NB4 (cell line): ENCODE results near the gene IDI2.

Source experiments
- DNase-seq: peaks from one replicate; pipeline ENCODE4 v3.0.0; 2010; ENCODE audit warnings: low read depth
- H3K4me3 ChIP-seq: one replicate; pipeline ENCODE4 v1.5.1; 2011; ENCODE audit warnings: mild to moderate bottlenecking, low read depth, low read length, moderate library complexity
- MYC ChIP-seq: IDR thresholded peaks from 2 replicates; pipeline ENCODE4 v1.6.1; 2011; ENCODE audit warnings: low read depth, low read length
- POLR2A ChIP-seq: IDR thresholded peaks from 2 replicates; pipeline ENCODE4 v1.6.1; 2011; ENCODE audit warnings: mild to moderate bottlenecking; ENCODE audit not compliant: insufficient read length; ENCODE audit errors: extremely low read depth
- TF ChIP-seq, protein P1 (sequence below): IDR thresholded peaks from one replicate; pipeline ENCODE4 v1.5.1; 2012; ENCODE audit warnings: low read depth, low read length
- TF ChIP-seq, protein P2 (sequence below): IDR thresholded peaks from 2 replicates; pipeline ENCODE4 v1.6.1; 2011; ENCODE audit warnings: low read depth, low read length

Gene IDI2

DNA sequence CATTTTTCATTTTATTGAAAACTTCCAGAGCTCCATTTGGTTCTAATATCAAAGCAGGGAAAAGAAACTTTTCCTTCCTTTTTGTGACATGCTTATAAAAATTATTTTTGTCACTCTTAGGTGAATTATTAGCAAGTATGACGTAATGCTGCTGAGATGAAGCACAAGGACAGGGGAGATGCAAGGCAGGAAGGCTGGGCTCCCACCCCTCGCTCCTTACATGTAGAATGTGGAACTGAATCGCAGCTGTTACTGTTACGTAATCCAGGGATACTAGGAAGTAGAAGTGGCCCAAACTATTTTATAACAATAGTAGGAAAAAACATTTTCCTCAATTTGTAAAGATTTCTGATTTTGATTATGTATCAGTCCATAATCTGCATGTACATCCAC, 54.5 kb downstream of the IDI2 start:
- TF ChIP-seq, protein P1, sequence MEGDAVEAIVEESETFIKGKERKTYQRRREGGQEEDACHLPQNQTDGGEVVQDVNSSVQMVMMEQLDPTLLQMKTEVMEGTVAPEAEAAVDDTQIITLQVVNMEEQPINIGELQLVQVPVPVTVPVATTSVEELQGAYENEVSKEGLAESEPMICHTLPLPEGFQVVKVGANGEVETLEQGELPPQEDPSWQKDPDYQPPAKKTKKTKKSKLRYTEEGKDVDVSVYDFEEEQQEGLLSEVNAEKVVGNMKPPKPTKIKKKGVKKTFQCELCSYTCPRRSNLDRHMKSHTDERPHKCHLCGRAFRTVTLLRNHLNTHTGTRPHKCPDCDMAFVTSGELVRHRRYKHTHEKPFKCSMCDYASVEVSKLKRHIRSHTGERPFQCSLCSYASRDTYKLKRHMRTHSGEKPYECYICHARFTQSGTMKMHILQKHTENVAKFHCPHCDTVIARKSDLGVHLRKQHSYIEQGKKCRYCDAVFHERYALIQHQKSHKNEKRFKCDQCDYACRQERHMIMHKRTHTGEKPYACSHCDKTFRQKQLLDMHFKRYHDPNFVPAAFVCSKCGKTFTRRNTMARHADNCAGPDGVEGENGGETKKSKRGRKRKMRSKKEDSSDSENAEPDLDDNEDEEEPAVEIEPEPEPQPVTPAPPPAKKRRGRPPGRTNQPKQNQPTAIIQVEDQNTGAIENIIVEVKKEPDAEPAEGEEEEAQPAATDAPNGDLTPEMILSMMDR: no peak
- DNase-seq: peak; percentile 75
- H3K4me3 ChIP-seq: no peak overlapping the region

DNA sequence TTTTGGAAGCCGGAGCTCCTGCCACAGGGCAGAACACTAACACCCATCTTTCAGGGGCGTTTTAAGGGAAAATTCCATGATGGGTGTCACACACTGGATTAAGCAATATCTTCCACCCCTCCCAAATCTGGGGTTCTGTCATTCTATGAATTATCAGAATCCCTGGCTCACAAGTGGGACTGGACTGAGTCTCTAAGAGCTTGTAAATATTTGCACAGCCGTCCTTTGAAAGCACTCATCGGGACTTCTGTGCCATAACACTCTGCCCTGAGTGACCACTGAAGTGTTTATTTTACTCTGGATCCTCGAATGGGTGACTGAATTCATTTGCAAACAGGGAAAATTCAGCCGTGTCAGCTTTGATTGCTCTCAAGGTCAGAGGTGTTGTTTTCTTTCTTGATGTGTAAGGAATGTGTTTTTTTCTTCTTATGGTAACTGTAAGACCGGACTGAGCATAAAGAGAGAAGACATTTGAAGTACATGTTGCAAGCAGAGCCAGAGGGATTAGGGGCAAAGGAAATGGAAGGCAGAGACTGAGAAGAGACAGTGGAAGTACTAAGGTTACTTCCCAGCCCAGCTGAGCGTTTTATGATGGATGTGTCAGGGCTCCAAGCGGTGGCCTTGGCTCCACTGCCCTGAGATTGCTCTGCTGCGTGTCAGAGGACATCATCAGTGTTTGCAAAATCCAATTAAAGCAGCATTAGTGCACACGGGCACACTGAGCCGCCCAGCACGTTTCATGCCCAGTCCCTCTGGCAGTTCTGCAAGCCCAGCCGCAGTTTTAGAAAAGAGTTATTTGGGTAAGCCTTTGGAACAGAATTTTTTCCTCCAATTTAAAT, 55.1 kb downstream of the IDI2 start:
- DNase-seq: peak; percentile 22
- TF ChIP-seq POLR2A (no peak), MYC (no peak)
- TF ChIP-seq, protein P2, sequence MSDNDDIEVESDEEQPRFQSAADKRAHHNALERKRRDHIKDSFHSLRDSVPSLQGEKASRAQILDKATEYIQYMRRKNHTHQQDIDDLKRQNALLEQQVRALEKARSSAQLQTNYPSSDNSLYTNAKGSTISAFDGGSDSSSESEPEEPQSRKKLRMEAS: no peak
- TF ChIP-seq, protein P1: no peak

DNA sequence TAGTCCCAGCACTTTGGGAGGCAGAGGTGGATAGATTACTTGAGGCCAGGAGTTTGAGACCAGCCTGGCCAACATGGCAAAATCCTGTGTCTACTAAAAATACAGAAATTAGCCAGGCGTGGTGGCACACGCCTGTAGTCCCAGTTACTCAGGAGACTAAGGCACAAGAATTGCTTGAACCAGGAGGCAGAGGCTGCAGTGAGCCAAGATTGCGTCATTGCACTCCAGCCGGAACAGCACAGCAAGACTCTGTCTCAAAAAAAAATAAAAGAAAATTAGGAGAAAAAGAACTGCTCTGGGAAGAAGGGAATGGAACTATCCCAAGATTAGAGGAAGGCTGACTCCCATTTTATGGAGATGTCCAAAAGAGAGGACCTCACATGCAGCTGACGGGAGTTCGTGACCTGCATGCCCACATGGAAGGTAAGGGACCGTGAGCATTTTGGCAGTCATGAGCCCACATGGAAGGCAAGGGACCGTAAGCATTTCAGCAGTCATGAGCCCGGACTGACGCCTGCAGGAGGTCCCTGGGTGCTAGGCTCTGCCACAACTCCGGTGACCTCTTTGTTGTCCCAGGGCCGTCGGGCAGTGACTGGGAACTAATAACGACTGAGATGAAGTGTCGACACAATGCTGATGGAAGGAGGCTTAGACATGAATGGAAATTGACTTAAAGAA, 56.0 kb downstream of the IDI2 start:
- no peak overlapping the region for H3K4me3 ChIP-seq
- TF ChIP-seq POLR2A (no peak), MYC (no peak)
- TF ChIP-seq, protein P1: no peak
- TF ChIP-seq, protein P2: no peak
- no peak for DNase-seq

More for the DNA sequence above, 55.1 kb downstream of the IDI2 start:
- H3K4me3 ChIP-seq: no peak overlapping the region
